GM23338 (cell line): ENCODE results near the gene ALCAM. TPM values are rescaled to one million over a fixed set of nuclear protein-coding genes. Genes with fewer than 3 reads are reported as not detected.

ENCODE experiments used
- ATAC-seq: fragments of 200-7000 bp; cut with Tn5 transposase; 3 replicates; pipeline ENCODE4 v1.9.1; 2020
- DNase-seq: peaks from one replicate; pipeline ENCODE4 v3.0.0-alpha.2; 2015; ENCODE audit warnings: low spot score
- H2AFZ ChIP-seq: fragments of 200-600 bp; sonication (generic); 2 replicates; pipeline ENCODE4 v1.8.0; 2016; ENCODE audit warnings: antibody characterized with exemption, mild to moderate bottlenecking, moderate library complexity
- H3F3A ChIP-seq: fragments of 200-600 bp; sonication (generic); replicated peaks from 2 replicates; pipeline ENCODE4 v1.8.0; 2017; ENCODE audit warnings: antibody characterized with exemption, mixed run types, low read depth
- H3K27ac ChIP-seq: fragments of 200-600 bp; sonication (generic); 2 replicates; pipeline ENCODE4 v1.6.1; 2016; ENCODE audit warnings: low read depth
- H3K27me3 ChIP-seq: fragments of 200-600 bp; sonication (generic); 2 replicates; pipeline ENCODE4 v1.8.0; 2016; ENCODE audit warnings: mild to moderate bottlenecking, mixed run types, moderate library complexity; ENCODE audit not compliant: insufficient read depth
- H3K36me3 ChIP-seq: fragments of 200-600 bp; sonication (generic); 2 replicates; pipeline ENCODE4 v1.8.0; 2016; ENCODE audit warnings: mild to moderate bottlenecking; ENCODE audit not compliant: insufficient read depth
- H3K4me1 ChIP-seq: fragments of 200-600 bp; sonication (generic); 2 replicates; pipeline ENCODE4 v1.8.0; 2016; ENCODE audit warnings: mild to moderate bottlenecking, moderate library complexity; ENCODE audit not compliant: insufficient read depth
- H3K4me2 ChIP-seq: fragments of 200-600 bp; sonication (generic); 2 replicates; pipeline ENCODE4 v1.7.1; 2017; ENCODE audit warnings: mixed run types
- H3K4me3 ChIP-seq: fragments of 200-600 bp; sonication (generic); 2 replicates; pipeline ENCODE4 v1.6.1; 2016; ENCODE audit warnings: mixed run types
- H3K79me2 ChIP-seq: fragments of 200-600 bp; sonication (generic); replicated peaks from 2 replicates; pipeline ENCODE4 v1.8.0; 2017; ENCODE audit warnings: mild to moderate bottlenecking; ENCODE audit not compliant: insufficient read depth
- H3K9me2 ChIP-seq: fragments of 200-600 bp; sonication (generic); 2 replicates; pipeline ENCODE4 v1.8.0; 2017; ENCODE audit not compliant: insufficient read depth
- H4K20me1 ChIP-seq: fragments of 200-600 bp; sonication (generic); replicated peaks from 2 replicates; pipeline ENCODE4 v1.8.0; 2017; ENCODE audit warnings: mild to moderate bottlenecking; ENCODE audit not compliant: insufficient read depth
- H3K27ac Mint-ChIP-seq: 2 replicates; pipeline ENCODE4 v1.8.0; 2020; ENCODE audit warnings: inconsistent platforms, mild to moderate bottlenecking, moderate library complexity, mixed read lengths
- H3K27me3 Mint-ChIP-seq: 3 replicates; pipeline ENCODE4 v1.8.0; 2022; ENCODE audit warnings: low read depth, mild to moderate bottlenecking, moderate library complexity, mixed read lengths, inconsistent platforms; ENCODE audit not compliant: insufficient read depth, poor library complexity
- H3K36me3 Mint-ChIP-seq: 3 replicates; pipeline ENCODE4 v1.8.0; 2021; ENCODE audit warnings: low read depth, mild to moderate bottlenecking, inconsistent platforms, moderate library complexity, mixed read lengths
- H3K4me1 Mint-ChIP-seq: 3 replicates; pipeline ENCODE4 v1.8.0; 2020; ENCODE audit warnings: mild to moderate bottlenecking, inconsistent platforms, mixed read lengths
- H3K4me3 Mint-ChIP-seq: 3 replicates; pipeline ENCODE4 v1.8.0; 2021; ENCODE audit warnings: moderate library complexity, mild to moderate bottlenecking, inconsistent platforms, mixed read lengths
- H3K9me3 Mint-ChIP-seq: 3 replicates; pipeline ENCODE4 v1.8.0; 2020; ENCODE audit warnings: moderate library complexity, mild to moderate bottlenecking, inconsistent platforms, mixed read lengths
- CREB1 ChIP-seq: fragments of 250-450 bp; sonication (Bioruptor Pico); IDR thresholded peaks from 2 replicates; pipeline ENCODE4 v1.5.0; 2020; ENCODE audit warnings: low read depth, mild to moderate bottlenecking, moderate library complexity
- JUNB ChIP-seq: IDR thresholded peaks from one replicate; pipeline ENCODE4 v1.6.1; 2016; ENCODE audit warnings: antibody characterized with exemption; ENCODE audit not compliant: unreplicated experiment
- POLR2AphosphoS5 ChIP-seq: IDR thresholded peaks from 2 replicates; pipeline ENCODE4 v1.6.1; 2016; ENCODE audit warnings: antibody characterized with exemption, low read depth
- STAT1 ChIP-seq: IDR thresholded peaks from one replicate; pipeline ENCODE4 v1.6.1; 2016; ENCODE audit warnings: antibody characterized with exemption; ENCODE audit not compliant: unreplicated experiment
- ZNF114 ChIP-seq: fragments of 250-450 bp; sonication (Bioruptor Pico); IDR thresholded peaks from 2 replicates; pipeline ENCODE4 v1.5.0; 2020; ENCODE audit warnings: mild to moderate bottlenecking, moderate library complexity
- ZNF331 ChIP-seq: fragments of 250-450 bp; sonication (Bioruptor Pico); IDR thresholded peaks from 2 replicates; pipeline ENCODE4 v1.5.0; 2020; ENCODE audit warnings: low read depth, mild to moderate bottlenecking, moderate library complexity
- ZNF462 ChIP-seq: fragments of 250-450 bp; sonication (Bioruptor Pico); IDR thresholded peaks from 2 replicates; pipeline ENCODE4 v1.5.0; 2020; ENCODE audit warnings: mild to moderate bottlenecking, moderate library complexity
- polyA plus RNA-seq: library from polyadenylated mRNA; unstranded; fragments of >200 nt; fragmentation: Nextera tagmentation; extraction: Ambion mirVana; gene quantifications from 2 replicates; pipeline ENCODE4 v1.2.1, GENCODE V29; 2016
- total RNA-seq: library from RNA; depleted of rRNA; stranded (reverse); fragments of >200 nt; shearing (Covaris generic); gene quantifications from 2 replicates; pipeline ENCODE4 v1.2.3, GENCODE V29; 2014
- TF ChIP-seq, protein P1 (sequence below), 2 experiments: fragments of 200-600 bp in 1 of 2; sonication (generic) in 1 of 2; conservative IDR thresholded peaks; 2 replicates each; pipeline versions ENCODE4 v1.5.1 to v1.6.1; 2016 to 2017; ENCODE audit warnings: antibody characterized with exemption in 2 of 2, low read depth in 2 of 2, mild to moderate bottlenecking in 2 of 2, moderate library complexity in 1 of 2

Gene ALCAM
- total and polyA plus RNA-seq, 2 experiments from 2014 or later = 11.3 to 36.0 TPM

DNA sequence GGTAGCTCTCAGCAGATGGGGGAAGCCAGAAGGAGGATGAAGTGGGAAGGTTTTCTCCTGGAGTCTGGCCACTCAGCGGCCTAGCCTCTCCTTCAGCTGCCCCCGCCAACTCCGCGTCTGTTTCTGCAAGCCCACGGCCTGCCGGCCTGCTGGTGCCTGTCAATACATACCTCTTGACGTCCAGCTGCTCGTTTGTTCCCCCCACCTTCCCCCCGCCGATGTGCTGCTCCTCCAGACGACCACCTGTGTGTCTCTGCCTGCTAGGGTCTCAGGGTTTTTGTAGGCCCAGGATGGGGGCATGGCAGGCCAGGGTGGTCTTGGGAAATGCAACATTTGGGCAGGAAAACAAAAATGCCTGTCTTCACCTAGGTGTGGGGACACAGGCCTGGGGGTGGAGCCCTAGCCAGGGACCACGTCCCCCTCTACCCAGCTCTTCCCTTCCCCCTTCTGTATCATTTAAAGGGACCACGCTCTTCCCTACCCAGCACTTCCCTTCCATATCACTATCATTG is 137.8 kb downstream of the ALCAM start:
- no peaks in the 10 kb centered on the region for H3K9me2 ChIP-seq
- H3K27me3 ChIP-seq = no peaks in the 10 kb centered on the region
- H3K27me3 Mint-ChIP-seq = no peaks in the 10 kb centered on the region
- H3K4me1 ChIP-seq = peaks cover 8% of the 10 kb centered on the region
- no peak overlapping the region for H3K27ac ChIP-seq
- H3K9me3 Mint-ChIP-seq = no peaks in the 10 kb centered on the region
- no peak overlapping the region for H3K4me3 Mint-ChIP-seq
- H4K20me1 ChIP-seq = no peaks in the 10 kb centered on the region
- no peaks in the 10 kb centered on the region for H3K36me3 Mint-ChIP-seq
- no peaks in the 10 kb centered on the region for H3K36me3 ChIP-seq
- no peak overlapping the region for H3K4me2 ChIP-seq
- H3K4me1 Mint-ChIP-seq = peaks cover 18% of the 10 kb centered on the region
- H3K79me2 ChIP-seq = no peaks in the 10 kb centered on the region
- H3K4me3 ChIP-seq = no peak overlapping the region
- DNase-seq = no peak
- no peak for TF ChIP-seq ZNF462 (CRISPR knock-in tag)
- TF ChIP-seq ZNF331 (CRISPR knock-in tag) = no peak
- no peak for TF ChIP-seq ZNF114 (CRISPR knock-in tag)
- TF ChIP-seq STAT1 = no peak
- TF ChIP-seq, protein P1, sequence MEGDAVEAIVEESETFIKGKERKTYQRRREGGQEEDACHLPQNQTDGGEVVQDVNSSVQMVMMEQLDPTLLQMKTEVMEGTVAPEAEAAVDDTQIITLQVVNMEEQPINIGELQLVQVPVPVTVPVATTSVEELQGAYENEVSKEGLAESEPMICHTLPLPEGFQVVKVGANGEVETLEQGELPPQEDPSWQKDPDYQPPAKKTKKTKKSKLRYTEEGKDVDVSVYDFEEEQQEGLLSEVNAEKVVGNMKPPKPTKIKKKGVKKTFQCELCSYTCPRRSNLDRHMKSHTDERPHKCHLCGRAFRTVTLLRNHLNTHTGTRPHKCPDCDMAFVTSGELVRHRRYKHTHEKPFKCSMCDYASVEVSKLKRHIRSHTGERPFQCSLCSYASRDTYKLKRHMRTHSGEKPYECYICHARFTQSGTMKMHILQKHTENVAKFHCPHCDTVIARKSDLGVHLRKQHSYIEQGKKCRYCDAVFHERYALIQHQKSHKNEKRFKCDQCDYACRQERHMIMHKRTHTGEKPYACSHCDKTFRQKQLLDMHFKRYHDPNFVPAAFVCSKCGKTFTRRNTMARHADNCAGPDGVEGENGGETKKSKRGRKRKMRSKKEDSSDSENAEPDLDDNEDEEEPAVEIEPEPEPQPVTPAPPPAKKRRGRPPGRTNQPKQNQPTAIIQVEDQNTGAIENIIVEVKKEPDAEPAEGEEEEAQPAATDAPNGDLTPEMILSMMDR (conservative IDR thresholded peaks at IDR 0.05; ENCODE audit: low read depth in 2 of 2) = no peak
- no peak for TF ChIP-seq CREB1 (CRISPR knock-in tag)
- no peak for TF ChIP-seq JUNB
- no peak for TF ChIP-seq POLR2AphosphoS5
- H3K27ac Mint-ChIP-seq = no peak overlapping the region; the same call in 1 of the 2 replicates
- peak; percentile 85 for ATAC-seq
- no peak overlapping the region for H2AFZ ChIP-seq
- no peaks in the 10 kb centered on the region for H3F3A ChIP-seq
